HL-60/S4 treated with retinoic acid at 250 ng/mL for 4 days and 3 days (cell line): Measurements from ENCODE around the gene RPL13A.

Source experiments
- in situ Hi-C: fragments of 300-500 bp; cut with MboI; formaldehyde crosslinking; loops from 2 replicates; pipeline ENCODE4 v1.7.0; 2022; ENCODE audit warnings: low sequenced_read_pairs

Gene RPL13A

DNA sequence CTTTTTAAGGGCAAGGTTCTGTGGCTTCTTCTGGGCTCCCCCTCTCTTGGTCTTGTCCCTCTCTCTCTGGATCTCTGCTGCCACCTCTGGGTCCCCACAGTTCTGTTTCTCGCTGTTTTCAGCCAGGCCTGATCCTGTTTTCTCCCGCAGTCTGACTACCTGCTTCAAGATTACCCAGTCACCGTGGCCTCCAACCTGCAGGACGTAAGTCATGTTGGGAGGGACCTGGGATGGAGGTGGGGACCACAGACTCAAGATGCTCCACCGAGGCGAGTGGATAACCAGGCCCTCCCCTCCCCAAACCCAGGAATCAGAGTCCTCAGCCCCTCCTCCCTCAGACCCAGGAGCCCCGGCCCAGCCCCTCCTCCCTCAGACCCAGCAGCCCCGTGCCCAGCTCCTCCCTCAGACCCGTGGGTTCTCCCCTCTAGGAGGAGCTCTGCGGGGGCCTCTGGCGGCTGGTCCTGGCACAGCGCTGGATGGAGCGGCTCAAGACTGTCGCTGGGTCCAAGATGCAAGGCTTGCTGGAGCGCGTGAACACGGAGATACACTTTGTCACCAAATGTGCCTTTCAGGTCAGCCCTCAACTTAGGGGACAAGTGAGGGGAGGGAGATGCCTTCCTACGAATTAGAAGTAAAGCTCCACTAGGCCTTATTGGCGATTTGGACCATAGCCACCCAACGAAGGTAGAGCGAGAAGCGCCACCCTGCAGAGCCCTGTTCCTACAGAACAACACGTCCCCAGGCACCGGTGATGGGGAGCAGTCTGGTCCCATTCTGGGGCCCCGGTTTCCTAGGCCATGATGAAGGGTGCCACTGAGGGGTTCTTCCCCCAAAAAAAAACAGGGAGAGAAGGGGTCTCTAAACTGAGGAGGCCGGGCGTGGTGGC is 11.2 kb upstream of the RPL13A start:
- in situ Hi-C loops = no loop called here

GRCh38 chr19:49479975-49480628 is 7.3 kb upstream of the RPL13A start:
- in situ Hi-C loops = no loop called here

DNA sequence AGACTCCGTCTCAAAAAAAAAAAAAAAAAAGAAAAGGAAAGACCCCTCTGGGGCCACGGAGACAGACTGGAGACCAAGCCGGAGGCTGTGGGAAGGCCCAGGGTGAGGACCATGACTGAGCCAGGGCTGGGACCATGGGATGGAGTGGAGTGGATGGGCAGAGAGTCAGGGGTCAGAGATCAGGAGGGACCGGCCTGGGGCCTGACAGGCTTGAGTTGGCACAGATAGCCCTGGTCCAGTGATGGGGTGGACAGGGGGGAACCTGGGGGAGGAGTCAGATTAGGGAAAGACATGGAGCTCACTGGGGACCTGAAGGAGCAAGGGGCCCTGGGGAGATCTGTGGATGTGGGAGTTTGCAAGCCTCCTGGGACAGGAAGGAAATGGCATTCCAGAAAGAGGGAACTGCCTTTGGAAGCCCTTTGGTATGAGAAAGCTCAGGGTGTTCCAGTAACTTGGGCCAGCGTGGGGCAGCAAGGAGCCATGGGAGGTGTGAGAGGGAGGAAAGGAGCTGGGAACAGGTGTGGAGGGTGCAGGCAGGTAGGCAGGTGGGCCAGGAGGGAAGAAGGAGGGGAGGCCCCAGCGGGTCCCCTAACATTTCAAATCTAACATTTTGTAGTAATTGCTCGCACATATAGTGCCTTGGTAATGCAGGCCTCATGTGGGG is 6.3 kb upstream of the RPL13A start:
- in situ Hi-C loops = no loop called here

GRCh38 chr19:49486232-49486631 is 1.2 kb upstream of the RPL13A start:
- in situ Hi-C loops = no loop called here

DNA sequence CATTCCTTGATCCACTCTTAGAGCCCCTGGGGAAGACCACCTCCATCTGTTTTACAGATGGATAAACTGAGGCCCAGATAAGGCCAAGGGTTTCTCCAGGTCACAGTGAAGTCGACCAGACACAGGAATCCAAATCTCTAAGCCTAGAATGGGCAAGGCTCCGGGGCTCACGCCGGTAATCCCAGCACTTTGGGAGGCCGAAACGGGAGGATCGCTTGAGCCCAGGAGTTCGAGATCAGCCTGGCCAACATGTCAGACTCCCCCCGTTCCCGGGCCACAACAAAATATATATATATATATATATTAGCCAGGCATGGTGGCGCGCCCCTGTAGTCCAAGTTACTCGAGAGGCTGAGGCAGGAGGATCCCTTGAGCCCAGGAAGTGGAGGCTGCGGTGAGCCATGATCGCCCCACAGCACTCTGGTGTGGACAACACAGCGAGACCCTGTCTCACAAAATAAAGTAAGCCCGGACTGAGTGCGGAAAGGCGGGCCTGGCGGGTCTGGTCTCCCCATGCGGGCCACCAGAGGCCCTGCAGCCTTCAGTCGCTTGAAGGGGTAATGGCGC is 615 bp upstream of the RPL13A start:
- in situ Hi-C loops = no loop called here

DNA sequence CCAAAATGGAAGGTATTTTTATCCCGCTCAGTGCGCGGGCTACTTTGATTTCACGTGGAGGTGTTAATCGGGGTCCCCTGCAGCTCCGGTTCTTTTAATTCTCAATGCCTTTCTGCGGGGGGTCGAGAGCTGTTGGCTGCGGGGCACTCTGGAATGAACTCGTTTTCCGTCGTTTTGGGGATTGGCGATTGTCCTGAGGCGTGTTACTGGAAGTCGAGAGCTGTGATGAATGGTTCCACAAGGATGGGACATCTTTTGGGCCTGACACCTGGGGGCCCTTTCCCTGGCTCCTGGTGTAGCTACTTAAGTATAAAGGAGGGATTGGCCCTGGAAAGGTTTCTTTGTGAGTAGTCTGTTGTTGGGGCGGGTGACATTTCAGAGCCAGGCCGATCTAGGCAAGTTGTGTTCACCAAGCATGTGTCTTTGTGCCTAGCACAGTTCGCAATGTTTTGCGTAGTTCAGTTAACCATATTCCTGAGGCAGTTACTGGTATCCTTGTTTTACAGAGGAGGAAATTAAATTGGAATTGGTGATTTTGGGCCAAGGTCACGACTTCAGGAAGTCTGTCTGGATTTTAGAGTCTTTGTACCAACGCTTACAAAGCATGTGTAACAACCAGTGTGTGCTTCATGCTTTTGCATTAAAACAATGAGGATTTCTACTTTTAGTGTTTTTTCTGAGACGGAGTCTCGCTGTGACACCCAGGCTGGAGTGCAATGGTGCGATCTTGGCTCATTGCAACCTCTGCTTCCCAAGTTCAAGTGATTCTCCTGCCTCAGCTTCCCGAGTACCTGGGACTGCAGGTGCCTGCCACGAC is 846 bp downstream of the RPL13A start:
- in situ Hi-C loops = no loop called here

DNA sequence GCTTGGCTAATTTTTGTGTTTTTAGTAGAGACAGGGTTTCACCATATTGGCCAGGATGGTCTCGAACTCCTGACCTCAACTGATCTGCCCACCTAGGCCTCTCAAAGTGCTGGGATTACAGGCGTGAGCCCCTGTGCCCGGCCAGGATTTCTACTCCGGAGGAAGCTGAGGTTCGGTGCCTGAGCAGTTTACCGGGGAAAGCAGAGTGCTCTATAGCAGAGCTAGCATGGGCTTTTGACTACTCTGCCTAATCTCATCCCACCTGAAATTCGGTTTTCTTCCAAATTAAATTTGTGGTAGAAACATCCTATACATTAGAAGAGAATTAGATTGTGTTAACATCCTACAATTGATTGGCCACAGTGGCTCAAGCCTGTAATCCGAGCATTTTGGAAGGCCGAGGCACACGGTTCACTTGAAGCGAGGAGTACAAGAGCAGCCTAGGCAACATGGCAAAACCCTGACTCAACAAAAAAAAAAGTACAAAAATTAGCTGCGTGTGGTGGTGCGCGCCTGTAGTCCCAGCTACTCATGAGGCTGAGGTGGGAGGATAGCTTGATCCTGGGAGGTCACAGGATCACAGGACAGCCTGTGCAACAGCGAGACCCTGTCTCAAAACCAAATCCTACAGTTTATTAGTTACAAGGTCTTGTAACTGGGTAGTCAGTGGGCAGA is 1.6 kb downstream of the RPL13A start:
- in situ Hi-C loops = no loop called here

- in situ Hi-C loops = no loop called here
Measured at GRCh38 chr19:49489601-49490167, 2.3 kb downstream of the RPL13A start.

DNA sequence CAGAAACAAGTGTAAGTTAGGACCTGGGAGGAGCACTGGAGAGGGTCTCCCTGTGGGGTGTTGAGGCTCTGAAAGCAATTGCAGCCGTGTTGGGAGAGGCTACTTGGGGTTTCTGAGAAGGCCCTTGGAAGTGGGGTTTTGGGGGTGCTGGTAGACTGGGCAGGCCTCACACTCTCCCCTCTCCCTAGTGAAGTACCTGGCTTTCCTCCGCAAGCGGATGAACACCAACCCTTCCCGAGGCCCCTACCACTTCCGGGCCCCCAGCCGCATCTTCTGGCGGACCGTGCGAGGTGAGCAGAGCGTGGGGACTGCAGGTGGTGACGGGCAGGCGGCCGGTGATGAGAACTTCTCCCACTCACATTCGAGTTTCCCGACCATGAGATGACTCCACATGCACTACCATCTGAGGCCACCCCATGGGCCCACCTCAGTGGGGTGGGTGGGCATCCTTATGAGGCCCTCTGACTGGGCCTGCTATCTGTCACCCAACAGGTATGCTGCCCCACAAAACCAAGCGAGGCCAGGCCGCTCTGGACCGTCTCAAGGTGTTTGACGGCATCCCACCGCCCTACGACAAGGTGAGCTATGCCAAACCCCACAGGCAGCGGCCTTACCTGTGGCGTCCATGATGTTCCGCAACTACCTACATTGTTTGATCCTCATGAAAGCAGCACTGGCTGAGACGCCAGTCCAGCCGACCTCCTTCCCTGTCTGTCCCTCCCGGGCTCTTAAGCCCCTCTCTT is 3.0 kb downstream of the RPL13A start:
- in situ Hi-C loops = no loop called here

DNA sequence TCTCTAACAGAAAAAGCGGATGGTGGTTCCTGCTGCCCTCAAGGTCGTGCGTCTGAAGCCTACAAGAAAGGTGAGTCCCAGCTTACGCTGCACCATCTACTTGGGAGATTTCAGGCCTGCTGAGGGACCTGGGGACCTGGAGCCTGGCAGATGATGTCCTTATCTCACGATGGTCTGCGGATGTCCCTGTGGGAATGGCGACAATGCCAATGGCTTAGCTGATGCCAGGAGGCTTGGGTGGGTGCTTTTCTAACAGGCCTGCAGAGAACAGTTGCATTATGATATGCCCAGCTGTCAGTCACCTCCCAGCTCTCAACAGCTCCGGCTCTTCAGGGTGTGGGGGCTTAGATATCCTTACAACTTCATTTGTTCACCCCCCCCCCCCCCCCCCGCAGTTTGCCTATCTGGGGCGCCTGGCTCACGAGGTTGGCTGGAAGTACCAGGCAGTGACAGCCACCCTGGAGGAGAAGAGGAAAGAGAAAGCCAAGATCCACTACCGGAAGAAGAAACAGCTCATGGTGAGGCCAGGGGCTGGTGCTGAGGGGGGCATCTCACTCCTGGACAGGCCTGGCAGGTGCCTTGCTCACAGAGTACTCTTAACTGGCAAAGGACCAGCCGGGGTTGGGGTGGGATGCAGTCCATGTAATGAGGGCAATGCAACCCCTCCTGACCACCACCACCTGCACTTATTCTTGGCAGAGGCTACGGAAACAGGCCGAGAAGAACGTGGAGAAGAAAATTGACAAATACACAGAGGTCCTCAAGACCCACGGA is 3.8 kb downstream of the RPL13A start:
- in situ Hi-C loops = no loop called here

- in situ Hi-C loops = no loop called here
Measured at GRCh38 chr19:49491804-49492572, 4.6 kb downstream of the RPL13A start.

DNA sequence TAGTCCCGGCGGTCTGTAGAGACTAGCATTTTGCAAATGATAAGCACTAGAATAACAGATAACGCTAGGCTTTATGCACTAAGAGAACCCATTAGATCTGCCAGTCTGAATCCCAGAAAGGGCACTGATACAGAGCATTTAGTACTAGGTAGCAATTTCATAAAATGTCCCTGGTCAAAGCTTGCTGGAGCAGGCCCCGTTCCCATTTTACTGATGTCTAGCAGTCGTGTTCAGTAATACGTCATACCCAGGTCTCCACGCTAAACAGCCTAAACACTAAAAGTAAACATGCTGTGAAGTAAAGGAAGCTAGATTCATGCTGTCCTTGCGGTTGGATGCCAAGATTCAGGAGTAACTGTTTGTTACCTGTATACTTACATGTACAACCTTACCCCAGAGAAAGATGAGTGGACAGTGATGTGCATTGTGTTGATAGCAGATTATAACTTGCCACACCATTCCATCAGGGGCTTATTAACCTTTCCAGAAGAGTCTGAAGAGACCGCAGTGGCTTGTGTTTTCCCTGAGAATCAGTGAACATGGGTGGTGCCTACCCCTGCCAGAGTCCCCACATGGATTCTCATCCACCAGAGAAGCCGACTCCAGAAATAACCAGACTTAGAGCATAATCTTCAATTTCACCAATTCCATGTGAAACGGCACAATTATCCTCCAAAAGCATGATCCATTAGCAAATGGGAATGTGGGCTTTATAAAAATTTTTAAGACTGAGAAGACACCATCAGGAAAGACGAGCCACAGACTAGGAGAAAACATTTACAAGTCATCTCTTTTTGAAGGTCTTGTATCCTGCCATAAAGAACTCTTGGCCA is 5.4 kb downstream of the RPL13A start:
- in situ Hi-C loops = no loop called here

DNA sequence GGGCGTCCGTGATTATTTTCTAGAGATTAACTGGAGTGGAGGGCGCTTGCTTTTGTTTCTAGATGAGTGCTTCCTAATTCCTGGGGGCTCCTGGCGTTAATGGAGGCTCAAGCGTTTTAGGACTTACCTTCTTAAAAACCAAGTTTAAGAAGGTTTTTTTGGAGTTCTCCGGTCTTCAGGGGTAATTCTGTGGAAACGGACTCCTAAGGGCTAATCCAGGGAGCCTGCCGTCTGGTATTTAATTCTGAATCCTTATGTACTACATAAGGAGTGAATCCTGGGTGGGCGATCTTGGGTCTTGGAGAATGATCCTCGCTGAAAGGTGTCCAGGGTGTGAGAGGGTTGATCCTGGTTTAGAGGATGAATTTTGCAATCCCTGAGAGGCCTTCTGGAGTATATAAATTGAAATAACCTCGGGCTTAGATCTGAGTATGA is 9.2 kb downstream of the RPL13A start:
- in situ Hi-C loops = no loop called here

DNA sequence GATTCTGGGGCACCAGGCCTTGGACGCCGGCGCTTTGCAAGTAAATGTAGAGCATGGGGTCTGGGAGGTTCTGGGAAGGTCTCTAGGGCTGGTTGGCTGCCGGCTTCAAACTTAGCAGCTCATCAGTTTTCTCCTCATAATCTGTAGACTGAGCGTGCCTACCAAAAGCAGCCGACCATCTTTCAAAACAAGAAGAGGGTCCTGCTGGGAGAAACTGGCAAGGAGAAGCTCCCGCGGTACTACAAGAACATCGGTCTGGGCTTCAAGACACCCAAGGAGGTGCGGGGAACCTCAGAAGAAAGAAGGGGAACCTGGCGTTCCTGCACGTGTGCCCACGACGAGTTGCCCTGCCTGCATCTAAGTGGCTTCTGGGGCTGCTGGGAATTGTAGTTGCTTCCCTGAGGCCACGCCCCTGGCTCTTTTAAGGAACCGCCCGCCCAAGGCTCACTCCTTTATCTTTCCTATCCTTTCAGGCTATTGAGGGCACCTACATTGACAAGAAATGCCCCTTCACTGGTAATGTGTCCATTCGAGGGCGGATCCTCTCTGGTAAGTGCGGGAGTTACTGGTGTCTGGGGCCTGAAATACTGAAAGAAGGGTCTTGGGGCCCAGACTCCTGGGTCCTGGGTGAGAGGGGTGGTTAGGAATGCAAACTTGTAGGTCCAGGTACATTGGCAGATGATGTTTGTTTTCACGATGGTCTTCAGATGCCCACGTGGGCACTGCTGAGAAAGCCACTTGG is 9.8 kb downstream of the RPL13A start:
- in situ Hi-C loops = no loop called here

DNA sequence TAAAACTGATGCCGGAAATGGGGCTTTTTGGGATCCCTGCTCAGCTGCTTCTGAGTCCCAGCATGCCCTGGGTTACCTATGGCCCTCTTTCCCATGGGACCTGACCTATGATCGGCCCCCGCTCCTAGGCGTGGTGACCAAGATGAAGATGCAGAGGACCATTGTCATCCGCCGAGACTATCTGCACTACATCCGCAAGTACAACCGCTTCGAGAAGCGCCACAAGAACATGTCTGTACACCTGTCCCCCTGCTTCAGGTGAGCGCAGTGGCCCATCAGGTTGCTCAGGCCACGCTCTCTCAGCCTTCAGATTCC is 10.3 kb downstream of the RPL13A start:
- in situ Hi-C loops = no loop called here

- in situ Hi-C loops = no loop called here
Measured at GRCh38 chr19:49498475-49498874, 11.1 kb downstream of the RPL13A start.
